HG03095 (cell line): ENCODE results near the gene TXNRD2.
A peak's percentile ranks its signal among the peaks of the same experiment; 100 is the strongest.

Experiments
- ATAC-seq: cut with Tn5 transposase; IDR thresholded peaks from one replicate; pipeline ENCODE4 v1.9.1; 2021; ENCODE audit warnings: moderate library complexity; ENCODE audit not compliant: unreplicated experiment

The TXNRD2 gene

GRCh38 chr22:19941365-19942082, at the start of gene TXNRD2, which contains the start of gene COMT:
Gene TXNRD2, minus strand, starts transcription at chr22:19941818. Its CDS starts 15 bp downstream, at chr22:19941803.
Gene COMT, plus strand, starts transcription at chr22:19941772. Its CDS starts 20,755 bp downstream, at chr22:19962527.
- peak; percentile 53 for ATAC-seq

DNA sequence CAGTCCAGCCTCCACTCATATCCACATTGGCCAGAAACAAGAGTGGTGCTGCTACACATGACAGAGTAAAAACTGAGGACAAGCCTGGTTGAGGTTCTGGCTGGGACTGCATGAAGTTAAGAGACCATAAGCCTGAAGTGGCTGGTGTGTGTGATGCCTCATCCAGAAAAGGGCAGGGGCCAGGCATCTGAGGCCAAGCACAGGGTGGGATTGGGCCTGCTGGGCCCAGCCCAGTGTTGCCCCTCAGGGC, 49.7 kb upstream of the TXNRD2 start:
- no peak for ATAC-seq

GRCh38 chr22:19990609-19991394, 49.2 kb upstream of the TXNRD2 start:
- ATAC-seq: no peak

- ATAC-seq: no peak
Measured at GRCh38 chr22:19990188-19990587, 48.6 kb upstream of the TXNRD2 start.

- ATAC-seq: no peak
Measured at GRCh38 chr22:19989725-19990067, 48.1 kb upstream of the TXNRD2 start.

DNA sequence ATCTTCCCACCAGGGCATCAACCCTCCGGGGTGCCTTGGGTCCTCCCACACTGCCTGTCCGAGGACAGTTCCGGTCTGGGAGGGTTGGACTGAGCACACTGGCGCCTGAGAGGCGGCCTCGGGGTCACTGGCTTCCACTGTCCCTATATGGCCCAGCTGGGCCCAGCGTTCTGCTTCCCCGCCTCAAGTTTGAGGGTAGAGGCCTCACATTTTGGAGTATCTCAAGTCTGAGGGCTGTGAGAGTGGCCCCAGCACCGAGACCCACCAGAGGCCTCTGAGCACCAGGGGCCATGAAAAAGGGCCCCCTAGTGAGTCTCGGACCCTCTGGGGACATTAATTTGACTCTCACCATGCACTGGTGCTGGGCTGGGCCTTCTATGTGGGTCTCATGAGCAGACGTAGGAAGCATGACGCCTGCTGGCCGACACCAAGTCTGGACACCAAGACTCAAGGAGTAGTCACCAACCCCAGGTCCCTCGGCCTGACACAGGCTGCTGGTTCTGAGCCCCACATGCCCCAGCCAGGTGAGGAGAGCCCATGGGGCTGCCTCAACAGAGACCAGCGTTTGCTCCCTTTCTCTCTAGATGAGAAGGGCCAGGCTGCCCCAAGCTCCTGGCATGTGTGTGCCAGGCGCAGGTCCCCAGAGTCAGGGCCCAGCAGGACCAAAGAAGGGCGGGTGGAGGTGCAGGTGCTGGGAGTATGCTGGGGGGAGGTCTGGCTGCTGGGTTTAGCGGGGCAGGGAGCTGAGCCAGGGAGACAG, 47.5 kb upstream of the TXNRD2 start:
- no peak for ATAC-seq

GRCh38 chr22:19988331-19988808, 46.8 kb upstream of the TXNRD2 start:
- no peak for ATAC-seq

- ATAC-seq: no peak
Measured at GRCh38 chr22:19987394-19988306, 46.0 kb upstream of the TXNRD2 start.

- no peak for ATAC-seq
Measured at GRCh38 chr22:19986410-19987341, 45.1 kb upstream of the TXNRD2 start.

DNA sequence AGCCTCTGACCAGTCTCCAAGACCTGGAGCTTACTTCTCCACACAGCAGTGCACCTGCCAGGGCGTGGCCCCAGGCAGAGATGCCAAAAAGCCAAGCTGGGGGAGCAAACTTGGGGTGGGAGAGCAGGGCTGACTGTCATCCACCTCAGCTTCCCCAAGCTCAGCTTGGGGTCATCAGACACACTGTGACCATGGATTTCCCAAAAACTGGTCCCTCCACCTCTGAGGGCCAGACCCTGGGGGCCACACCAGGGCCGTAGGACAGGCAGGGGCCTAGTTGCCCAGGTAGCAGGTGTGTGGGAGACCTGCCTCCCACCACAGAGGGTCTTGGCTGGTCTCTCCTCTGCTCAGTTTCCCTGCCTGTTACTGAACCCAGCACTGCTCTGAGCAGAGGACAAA, 44.4 kb upstream of the TXNRD2 start:
- ATAC-seq: no peak

DNA sequence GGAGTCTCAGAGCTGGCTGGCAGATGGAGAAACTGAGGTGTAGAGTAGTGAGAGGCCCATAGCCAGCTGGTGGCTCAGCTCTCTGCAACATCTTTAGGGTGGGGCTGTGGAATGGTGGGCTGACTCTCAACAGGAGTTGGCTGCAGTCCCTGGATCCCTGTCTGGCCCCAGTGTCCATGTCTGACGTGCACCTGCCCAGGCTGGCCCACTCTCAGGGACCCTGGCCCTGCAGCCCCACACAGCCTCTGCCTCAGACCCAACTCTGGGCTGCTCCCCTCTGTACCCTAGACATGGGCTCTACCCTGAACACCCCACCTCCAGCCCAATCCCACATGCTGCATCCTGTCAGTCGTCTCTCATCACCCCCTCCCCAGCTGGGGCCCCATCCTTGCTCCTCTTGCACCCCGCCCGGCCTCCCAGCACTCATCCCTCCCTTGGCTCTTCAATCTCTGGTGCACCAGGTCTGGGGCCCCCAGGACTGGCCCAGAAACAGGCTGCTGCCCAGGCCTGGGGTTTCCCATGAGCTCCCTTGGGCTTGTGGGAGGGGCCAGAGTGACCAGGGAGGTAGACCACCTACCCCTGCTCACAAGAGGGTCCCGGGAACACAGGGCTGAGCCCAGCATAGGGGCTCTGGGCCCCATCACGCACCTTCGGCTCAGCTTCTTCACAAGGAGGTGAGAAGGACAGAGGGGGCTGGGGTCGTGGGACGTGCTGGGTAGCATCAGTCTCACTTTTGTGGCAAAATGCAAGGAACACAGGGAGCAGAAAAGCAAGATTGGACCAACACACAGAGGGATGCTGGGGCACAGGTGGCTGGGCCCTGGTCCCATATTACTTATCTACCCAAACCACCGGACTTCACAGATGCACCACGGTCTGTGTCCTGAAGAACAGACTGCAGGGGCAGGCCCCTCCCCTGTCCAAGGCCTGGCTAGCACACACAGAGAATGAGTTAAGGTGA, 43.5 kb upstream of the TXNRD2 start:
- no peak for ATAC-seq

DNA sequence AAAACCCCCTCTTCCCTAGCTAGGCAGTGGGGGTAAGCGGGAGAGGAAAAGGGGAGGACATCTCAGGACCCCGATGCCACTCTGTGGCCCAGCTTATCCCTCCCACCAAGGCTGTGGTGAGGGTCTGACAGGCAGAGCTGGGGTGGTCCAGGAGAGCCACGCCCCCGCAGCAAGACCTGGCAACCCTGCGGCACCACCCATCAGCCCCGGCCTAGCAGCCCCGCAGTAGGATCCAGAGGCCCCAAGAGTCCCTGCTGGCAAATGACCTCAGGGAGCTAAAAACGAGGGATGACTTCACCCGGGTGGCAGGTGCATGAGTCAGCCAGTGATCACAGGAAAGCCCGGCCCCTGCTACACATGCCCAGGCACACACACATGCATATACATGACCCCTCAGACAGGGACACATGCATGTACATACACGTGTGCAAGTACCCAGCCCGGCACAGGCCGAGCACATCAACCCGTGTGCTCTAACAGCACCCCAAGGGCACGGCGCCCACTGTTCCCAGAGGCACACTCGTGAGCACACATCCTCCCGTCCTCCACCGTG, 42.7 kb upstream of the TXNRD2 start:
- ATAC-seq: no peak

DNA sequence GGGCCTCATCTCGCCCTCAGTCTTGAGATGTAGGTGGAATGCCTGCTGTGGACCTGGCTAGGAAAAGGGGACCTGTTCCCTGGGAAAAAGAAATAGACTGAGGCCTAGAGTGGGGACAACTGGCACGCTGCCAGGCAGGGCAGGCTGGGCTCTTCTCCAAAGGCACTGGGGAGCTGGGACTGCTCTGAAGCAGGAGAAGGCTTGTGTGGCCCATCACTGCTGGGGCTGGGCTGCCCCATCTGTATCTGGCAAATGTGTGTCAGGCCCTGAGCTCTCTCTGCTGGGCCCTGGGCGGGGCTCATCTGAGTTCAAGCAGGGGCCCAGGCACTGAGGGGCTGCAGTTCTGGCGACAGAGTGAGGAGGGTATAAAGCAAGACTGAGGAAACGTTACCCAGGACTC, 42.1 kb upstream of the TXNRD2 start:
- no peak for ATAC-seq

- ATAC-seq: no peak
Measured at GRCh38 chr22:19982991-19983578, 41.5 kb upstream of the TXNRD2 start.

GRCh38 chr22:19981961-19982920, 40.6 kb upstream of the TXNRD2 start:
- no peak for ATAC-seq

GRCh38 chr22:19981171-19981960, 39.7 kb upstream of the TXNRD2 start:
- ATAC-seq: no peak
